NT2/D1 (cell line): Measurements from ENCODE around the gene SDF2.
A peak's percentile ranks its signal among the peaks of the same experiment; 100 is the strongest.

Experiments used
- YY1 ChIP-seq: IDR thresholded peaks from 2 replicates; pipeline ENCODE4 v1.6.1; 2011; ENCODE audit not compliant: insufficient read length, insufficient read depth
- ZNF274 ChIP-seq: IDR thresholded peaks from 2 replicates; pipeline ENCODE4 v1.6.1; 2011; ENCODE audit warnings: mild to moderate bottlenecking, low read depth, low read length

GRCh38 chr17:28661635-28662526 lies at the start of gene SDF2, which contains the start of gene SUPT6H:
- TF ChIP-seq ZNF274 (no peak), YY1 (peak; percentile 18)
